Left cardiac atrium (tissue), 4 donors: ENCODE measurements around the gene SLC25A42. TPM values are rescaled to one million over a fixed set of nuclear protein-coding genes. Genes with fewer than 3 reads are reported as not detected.
A peak's percentile ranks its signal among the peaks of the same experiment; 100 is the strongest.
"Not testable (repeated sequence)": the region's sequence is repeated elsewhere in the genome, so short reads cannot be mapped to it uniquely, and the experiment has no call there.

Experiments used
- ATAC-seq, 2 donors: fragments of 200-7000 bp; cut with Tn5 transposase; one replicate each; pipeline ENCODE4 v1.9.1; 2020; ENCODE audit warnings: mild to moderate bottlenecking in 2 of 2, moderate library complexity in 2 of 2
- DNase-seq: peaks from one replicate; pipeline ENCODE4 v3.0.0-alpha.2; 2020
- intact Hi-C, 2 donors: fragments of 100-400 bp; cut with DNase I; formaldehyde crosslinking; loops; one replicate each; pipeline versions ENCODE4 v1.14.1 to v1.15.1; 2022 to 2023
- total RNA-seq, 2 donors: library from RNA; stranded (reverse); fragmentation: NEBNext Ultra II Directional; extraction: Animal tissue kit (Norgen Biotek cat#: 25700); gene quantifications; one replicate each; pipeline ENCODE4 v1.2.1, GENCODE V29; 2021
- donor health status: DM: no; HTN: yes; CAD: no.
- donor health status: DM: no; HTN: yes; CAD: no; lungs with severe emphysema.
- donor health status: DM: yes; HTN: yes; CAD: no.
- donor health status: Dilated cardiomyopathy.

SLC25A42 gene
- total RNA-seq, 2 donors from 2014 or later, result 13.9 to 15.2 TPM

DNA sequence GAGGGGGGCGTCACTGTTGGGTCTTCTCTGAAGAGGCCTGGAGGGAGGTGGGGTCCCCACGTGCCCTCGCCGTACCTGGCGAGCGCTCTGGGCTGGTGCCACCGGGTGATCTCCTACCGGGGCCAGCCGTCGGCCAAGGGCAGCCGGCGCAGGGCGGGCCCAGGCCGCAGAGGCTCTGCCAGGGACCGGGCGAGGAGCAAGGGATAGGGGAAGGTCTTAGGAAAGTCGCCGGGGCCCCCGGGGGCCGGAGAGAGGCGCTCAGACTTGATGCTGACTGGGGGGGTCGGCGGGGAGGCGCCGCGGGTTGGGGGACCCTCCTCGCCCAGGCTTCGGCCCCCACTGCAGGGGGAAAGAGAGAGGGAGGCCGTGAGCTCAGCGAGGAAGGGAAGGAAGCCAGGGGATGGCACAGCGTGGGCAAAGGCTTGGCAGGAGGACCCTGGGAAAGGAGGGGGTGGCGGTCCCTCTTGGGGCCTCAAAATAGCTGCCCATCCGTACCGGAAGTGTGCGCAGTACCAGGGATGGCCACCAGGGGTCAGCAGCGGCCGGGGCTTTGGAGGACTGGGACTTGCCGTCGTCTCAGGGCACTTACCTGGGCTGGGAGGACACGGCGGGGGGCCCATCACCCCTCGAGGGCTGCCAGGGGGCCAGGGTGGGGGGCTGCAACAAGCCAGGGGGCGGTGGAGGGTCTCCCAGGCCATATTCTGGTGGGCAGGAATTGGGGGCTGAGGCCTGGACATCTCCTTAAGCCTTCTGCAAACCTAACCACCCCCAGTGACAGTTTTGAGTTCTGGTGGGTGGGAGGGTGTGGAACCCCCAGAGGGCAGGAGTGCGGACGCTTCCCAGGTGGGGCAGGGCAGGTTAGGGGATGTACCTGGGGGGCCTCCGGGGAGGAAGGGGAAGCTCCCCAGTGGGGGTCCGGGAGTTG lies 82.2 kb downstream of the SLC25A42 start:
- ATAC-seq (peak; percentile 70 to 81), DNase-seq (peak; percentile 80)
- intact Hi-C loops, result loop anchor here (5.0 to 10.0 kb wide), 2 partner anchors 199 to 346 kb away; no protein-coding TSS in a partner anchor

DNA sequence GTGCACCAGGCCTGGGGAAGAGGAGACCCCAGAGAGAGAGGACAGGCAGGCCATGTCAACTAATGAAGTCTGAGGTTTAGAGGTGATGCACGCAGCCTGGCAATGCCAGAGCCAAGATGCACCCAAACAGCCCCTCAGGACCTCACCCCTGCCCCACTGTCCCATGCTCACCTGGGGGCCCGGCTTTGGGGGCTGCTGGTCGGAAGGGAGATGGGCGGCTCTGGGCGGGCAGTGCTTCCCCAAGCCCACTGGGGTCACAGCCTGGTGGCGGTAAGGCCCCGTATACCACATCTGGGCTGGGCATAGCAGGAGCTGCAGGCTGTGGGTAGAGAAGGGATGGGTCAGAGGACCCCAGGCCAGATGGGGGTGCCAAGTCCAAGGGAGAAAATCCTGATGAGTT lies 83.1 kb downstream of the SLC25A42 start:
- ATAC-seq, result no peak
- no peak for DNase-seq
- intact Hi-C loops, result loop anchor here (5.0 to 10.0 kb wide), 2 partner anchors 198 to 345 kb away; no protein-coding TSS in a partner anchor

DNA sequence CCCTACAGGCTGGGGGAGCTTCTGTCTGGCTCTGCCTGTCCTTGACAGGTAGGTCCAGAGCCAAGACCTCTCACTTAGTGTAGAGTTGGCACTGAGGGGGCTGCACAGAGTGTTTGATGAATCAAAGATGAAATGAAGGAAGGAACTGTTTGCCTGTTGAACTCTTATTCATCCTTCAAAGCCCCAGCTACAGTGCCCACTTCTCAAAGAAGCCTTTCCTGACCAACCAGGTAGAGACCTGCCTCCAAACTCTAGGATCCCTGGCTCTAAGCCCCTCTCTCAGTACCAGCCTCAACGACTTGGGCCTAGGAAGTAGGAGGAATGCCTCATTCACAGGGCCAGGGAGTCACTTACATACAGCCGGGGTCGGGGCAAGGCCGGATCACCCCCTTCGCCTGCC lies 83.5 kb downstream of the SLC25A42 start:
- DNase-seq (no peak), ATAC-seq (no peak)
- intact Hi-C loops, result loop anchor here (5.0 to 10.0 kb wide), 2 partner anchors 197 to 345 kb away; no protein-coding TSS in a partner anchor

DNA sequence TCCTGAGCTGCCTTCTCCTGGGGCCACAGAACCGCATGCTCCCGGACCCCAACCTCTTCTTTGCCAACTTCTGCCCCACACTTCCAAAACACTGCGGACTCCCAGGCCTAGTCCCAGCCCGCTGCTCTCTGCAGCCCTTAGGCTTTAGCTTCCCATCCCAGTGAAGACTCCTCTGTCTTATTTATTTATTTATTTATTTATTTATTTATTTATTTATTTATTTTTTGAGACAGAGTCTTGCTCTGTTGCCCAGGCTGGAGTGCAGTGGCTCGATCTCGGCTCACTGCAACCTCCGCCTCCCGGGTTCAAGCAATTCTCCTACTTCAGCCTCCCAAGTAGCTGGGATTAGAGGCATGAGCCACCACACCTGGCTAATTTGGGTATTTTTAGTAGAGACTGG lies 84.7 kb downstream of the SLC25A42 start:
- ATAC-seq, DNase-seq: not testable (repeated sequence)
- intact Hi-C loops, result loop anchor here (5.0 to 10.0 kb wide), 2 partner anchors 196 to 344 kb away; no protein-coding TSS in a partner anchor

DNA sequence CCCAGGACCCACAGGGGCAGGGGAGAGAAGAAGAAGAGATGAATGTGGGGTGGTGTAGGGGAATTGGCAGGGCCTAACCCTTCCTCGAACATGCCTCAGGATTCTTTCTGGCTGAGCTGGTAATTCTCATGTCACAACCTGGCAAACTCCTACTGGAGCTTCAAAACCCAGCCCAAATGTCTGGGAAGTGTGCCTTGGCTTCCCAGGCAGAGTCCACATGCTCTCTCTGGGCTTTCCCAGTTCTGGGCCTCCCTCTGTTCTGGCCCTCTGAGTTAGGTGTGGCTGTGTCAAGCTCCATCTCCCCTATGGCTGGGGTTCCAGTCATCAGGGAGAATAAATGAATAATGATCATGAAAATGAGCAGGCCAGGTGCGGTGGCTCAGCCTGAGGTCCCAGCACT lies 85.6 kb downstream of the SLC25A42 start:
- intact Hi-C loops, result loop anchor here (5.0 to 10.0 kb wide), 2 partner anchors 195 to 343 kb away; no protein-coding TSS in a partner anchor

DNA sequence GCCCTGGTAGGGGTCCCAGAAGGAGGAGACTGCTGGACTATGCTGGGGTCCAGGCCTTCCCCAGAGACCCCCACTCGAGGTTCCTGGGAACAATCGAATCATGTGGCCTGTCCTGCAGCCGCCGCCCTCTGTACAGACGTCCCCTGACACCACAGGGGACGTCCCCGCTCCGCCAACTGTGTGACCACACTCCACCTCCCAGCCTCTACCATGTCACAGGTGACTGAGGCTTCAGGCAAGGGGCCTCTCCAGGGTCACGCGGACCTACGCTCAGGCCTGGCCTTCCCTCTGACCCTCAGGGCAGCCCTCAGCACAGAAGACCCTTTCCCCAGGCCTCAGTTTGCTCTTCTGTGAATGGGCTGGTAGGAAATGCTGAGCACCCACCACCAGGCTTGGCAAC lies 87.6 kb downstream of the SLC25A42 start:
- DNase-seq (no peak), ATAC-seq (no peak)
- intact Hi-C loops, result no loop called here

More for the DNA sequence above, 85.6 kb downstream of the SLC25A42 start:
- DNase-seq (no peak), ATAC-seq (no peak)

DNA sequence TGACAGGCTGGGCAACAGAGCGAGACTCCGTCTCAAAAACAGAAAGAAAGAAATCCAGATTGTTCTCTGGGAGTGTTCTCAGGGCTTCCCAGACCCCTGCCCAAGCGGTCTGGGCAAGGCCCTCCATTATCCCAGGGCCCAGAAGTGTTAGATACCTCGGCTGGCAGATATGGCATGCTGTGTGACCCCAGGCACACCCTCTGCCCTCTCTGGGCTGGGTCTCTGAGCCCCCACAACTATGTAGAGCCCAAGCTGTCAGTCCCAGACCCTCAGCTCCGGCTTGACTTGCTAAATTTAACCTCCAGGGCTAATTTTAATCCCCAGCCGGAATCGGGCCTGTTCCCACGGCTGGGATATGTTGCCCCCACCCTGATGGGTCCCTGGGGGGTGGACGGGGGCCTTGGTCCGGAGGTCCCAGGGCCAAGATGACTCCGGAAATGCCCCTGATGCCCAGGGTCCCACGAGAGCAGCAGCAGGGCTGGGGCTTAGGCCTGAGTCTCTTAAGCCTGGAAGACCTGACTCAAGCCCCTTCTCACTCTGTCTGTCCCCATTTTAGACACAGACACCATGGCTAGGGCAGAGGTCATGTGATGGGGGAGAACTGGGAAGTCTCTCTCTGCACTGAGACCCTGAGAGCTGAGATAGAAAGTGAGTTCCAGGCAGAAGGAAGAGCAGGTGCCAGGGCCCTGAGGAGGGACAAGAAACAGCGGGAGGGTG lies 89.0 kb downstream of the SLC25A42 start:
- no peak for DNase-seq
- intact Hi-C loops, result no loop called here
- peak in 1 of 2 donors; percentile 19 for ATAC-seq

DNA sequence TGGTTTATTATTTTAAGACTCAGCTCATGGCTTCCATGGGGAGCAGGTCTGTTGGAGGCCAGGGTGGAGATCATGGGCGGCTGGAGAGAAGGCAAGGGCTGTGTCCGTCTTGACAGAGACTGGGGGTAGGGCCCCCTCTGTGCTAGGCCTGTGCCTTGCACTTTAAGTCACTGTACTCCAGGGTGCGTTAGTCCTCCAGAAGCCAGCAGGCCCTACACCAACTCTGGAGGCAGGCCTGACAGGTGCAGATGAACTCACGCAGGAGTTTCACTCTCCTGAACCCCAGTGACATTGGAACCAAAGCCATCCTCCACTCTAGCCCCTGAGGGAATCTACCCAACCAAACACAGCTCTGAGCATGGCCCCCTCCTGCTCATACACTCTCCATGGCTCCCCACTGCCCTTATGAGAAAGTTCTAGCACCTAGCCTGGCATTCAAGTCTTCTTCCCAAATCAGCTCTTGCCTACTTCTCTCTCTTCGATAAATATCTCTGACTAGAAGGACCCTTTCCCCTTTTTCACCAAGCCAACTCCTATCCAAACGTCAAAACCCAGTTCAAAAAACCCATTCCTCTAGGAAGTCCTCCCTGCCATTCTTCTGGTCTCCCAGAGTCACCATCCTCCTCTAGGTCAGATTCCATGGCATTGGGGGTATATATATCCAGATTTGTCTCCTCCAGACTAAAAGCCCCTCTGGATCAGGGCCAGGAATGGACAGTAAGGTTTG lies 91.1 kb downstream of the SLC25A42 start:
- intact Hi-C loops, result no loop called here
- DNase-seq (no peak), ATAC-seq (no peak)

DNA sequence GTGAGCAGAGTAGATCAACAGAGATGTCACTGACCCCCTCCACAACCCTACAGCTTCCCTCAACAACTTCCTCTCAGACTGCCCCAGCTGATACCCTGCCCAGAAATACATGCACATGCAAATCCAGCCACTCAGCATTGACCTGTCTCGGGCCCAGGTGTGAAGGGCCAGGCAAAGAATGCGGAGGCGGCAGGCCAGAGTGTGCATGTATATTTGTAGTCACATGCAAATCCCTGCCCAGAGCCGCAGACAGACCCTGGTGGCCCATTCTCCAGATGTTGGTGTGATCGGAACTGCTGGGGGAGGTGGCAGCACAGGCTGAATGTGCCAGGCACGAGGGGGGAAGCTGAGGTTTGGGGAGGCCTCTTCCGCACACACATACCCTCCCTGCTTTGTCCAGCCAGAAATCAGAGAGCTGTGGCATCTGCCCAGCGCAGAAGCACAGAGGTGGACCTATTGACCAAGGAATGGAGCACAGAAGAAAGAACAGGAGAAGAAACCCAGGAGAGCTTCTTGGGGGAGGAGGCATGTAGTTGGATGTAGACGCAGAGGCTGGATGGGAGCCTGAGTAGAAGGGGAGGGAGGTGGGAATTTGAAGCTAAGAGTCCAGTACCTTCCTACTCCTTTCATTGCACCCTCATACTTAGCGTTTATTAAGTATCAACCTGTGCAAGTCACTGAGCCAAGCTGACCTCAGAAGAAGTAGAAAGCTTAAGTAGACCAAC lies 91.9 kb downstream of the SLC25A42 start:
- intact Hi-C loops, result no loop called here
- DNase-seq (no peak), ATAC-seq (no peak)

DNA sequence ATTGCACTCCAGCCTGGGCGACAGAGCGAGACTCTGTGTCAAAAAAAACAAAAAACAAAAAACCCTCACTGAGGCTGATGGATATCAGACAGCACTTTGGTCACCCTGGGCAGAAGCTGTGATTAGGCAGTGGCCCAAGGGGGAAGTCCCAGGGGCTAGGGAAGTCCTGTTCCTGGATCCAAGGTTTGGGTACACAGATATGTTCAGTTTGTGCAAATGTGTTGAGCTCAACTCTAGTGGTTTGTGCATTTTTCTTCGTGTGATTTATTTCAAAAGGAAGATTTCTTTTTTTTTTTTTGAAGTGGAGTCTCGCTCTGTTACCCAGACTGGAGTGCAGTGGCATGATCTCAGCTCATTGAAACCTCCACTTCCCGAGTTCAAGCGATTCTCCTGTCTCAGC lies 94.0 kb downstream of the SLC25A42 start:
- intact Hi-C loops, result no loop called here
- no peak for DNase-seq
- ATAC-seq, result no peak

DNA sequence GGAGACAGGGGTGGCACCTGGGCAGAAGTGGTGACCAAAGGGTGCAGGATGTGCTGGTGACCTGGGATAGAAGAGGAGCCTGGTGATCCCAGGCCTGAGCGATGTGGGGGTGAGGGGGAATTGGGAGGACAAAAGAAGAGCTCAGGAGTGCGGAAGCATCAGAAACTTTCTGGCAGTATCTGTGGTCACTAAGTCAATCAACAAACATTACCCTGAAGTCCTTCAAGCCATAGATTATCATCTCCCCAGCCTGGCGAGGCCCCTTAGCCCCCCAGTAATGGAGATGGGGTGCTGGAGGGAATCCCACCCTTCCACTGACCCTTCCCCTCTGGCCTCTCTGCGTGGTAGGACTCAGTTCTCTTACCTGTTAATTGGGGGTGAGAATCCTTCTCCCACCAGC lies 95.7 kb downstream of the SLC25A42 start:
- no peak for DNase-seq
- no peak for ATAC-seq
- intact Hi-C loops, result no loop called here

DNA sequence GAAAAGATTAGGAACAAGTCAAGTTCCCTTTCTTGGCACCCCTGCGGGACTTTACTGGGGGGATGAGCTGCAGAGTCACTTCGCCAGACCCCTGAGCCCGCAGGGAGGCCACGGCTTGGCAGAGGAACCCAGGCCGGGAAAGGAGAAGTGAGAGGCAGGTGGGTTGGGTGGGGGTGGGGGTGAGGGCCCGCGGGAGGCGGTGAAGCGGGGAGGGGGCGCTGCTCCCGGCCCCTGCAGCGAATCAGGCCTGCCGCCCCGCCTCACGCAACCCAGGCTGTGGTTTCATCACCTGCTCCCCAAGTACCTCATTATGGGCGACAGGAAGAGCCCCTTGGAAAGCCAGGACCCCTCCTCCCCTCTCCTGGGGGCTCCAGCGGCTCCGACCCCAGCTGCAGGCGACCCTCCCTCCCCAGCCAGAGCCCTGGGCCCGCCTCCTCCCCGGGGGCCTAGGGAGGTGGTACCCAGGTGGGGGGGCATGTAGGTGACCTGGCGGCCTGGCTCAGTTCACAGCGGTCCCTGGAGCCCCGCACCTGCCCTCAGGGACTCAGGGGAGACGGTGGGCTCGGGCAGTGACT lies 96.8 kb downstream of the SLC25A42 start:
- ATAC-seq (peak in 1 of 2 donors; percentile 20), DNase-seq (no peak)
- intact Hi-C loops, result no loop called here

DNA sequence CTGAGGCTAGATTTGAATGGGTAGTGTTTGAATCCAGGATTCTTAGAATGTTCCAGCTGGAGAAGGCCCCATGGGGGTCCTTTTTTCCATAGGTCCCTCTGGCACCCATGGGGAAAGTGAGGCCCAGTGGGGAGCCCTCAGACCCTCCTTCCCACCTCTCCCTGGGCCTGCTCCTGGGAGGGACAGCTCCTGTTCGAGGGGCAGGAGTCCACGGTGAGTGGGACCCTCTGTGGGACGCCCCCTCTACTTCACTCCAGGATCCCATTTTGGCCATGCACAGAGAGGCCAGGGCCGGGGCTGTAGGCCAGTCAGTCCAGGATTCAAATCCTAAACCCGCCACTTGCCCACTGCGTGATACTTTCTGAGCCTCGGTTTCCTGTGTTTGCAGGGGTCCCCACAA lies 98.7 kb downstream of the SLC25A42 start:
- DNase-seq, result no peak
- intact Hi-C loops, result no loop called here
- ATAC-seq, result no peak

Other genes with a start within 250 kb of the SLC25A42 start
- 10 to 100 TPM; 33.9 to 41.1 TPM for gene UPF1, start 232.0 kb upstream of the SLC25A42 start, total RNA-seq
- 1 to 10 TPM in 1 of 2 donors, under 1 TPM in 1; 0.80 to 2.1 TPM for gene CERS1, start 167.8 kb upstream of the SLC25A42 start, total RNA-seq
- 100 to 1,000 TPM; 136 to 149 TPM for gene COPE, start 144.6 kb upstream of the SLC25A42 start, total RNA-seq
- gene DDX49, start 144.3 kb upstream of the SLC25A42 start, total RNA-seq, result 10 to 100 TPM; 23.6 to 24.2 TPM
- gene HOMER3, start 122.8 kb upstream of the SLC25A42 start, total RNA-seq, result 10 to 100 TPM; 15.2 to 18.9 TPM
- gene SUGP2, start 30.5 kb upstream of the SLC25A42 start, total RNA-seq, result 10 to 100 TPM; 59.7 to 63.7 TPM
- gene ARMC6, start 30.4 kb upstream of the SLC25A42 start, total RNA-seq, result 10 to 100 TPM; 12.9 to 16.9 TPM
- 10 to 100 TPM; 19.1 to 21.2 TPM for gene TMEM161A, start 74.5 kb downstream of the SLC25A42 start, total RNA-seq
- gene MEF2B, start 106.3 kb downstream of the SLC25A42 start, total RNA-seq, result under 1 TPM; 0.21 to 0.55 TPM
- gene BORCS8, start 128.2 kb downstream of the SLC25A42 start, total RNA-seq, result 10 to 100 TPM; 20.1 to 24.0 TPM
- 10 to 100 TPM; 40.7 to 46.2 TPM for gene RFXANK, start 128.3 kb downstream of the SLC25A42 start, total RNA-seq
- gene NR2C2AP, start 139.4 kb downstream of the SLC25A42 start, total RNA-seq, result 10 to 100 TPM in 1 of 2 donors, 1 to 10 TPM in 1; 9.4 to 11.2 TPM
- not detected for gene NCAN, start 148.0 kb downstream of the SLC25A42 start, total RNA-seq
- 1 to 10 TPM in 1 of 2 donors, under 1 TPM in 1; 0.59 to 1.4 TPM for gene TM6SF2, start 209.3 kb downstream of the SLC25A42 start, total RNA-seq